SK-N-SH (cell line): ENCODE measurements around the gene PCYT1A. TPM values are rescaled to one million over a fixed set of nuclear protein-coding genes. Genes with fewer than 3 reads are reported as not detected.

ENCODE experiments used
- CTCF ChIA-PET: fragments of 300-600, 350-600 bp; formaldehyde crosslinking; extraction: SDS; loops from one replicate; lab custom pipeline; 2021; lab: Yijun Ruan, JAX
- POLR2A ChIA-PET: fragments of 350-600 bp; sonication (Branson Sonifier 250); formaldehyde crosslinking; extraction: SDS; loops from one replicate; lab custom pipeline; 2020; ENCODE audit warnings: antibody characterized with exemption, inconsistent platforms; lab: Yijun Ruan, JAX
- DNase-seq: peaks from one replicate; pipeline ENCODE4 v3.0.0; 2012
- H2AFZ ChIP-seq: fragments of 200-600 bp; sonication (generic); 2 replicates; pipeline ENCODE4 v1.8.1; 2016; ENCODE audit warnings: antibody characterized with exemption, mild to moderate bottlenecking, low read depth
- H3F3A ChIP-seq: fragments of 200-600 bp; sonication (generic); replicated peaks from 2 replicates; pipeline ENCODE3; 2016; ENCODE audit warnings: antibody characterized with exemption, mild to moderate bottlenecking; ENCODE audit not compliant: insufficient read depth
- H3K27ac ChIP-seq, 2 experiments: fragments of 200-500 bp in 1 of 2; fragments of 200-600 bp in 1 of 2; sonication (Bioruptor generic) in 1 of 2; sonication (generic), shearing (Covaris generic) in 1 of 2; 2 replicates each; pipeline versions ENCODE4 v1.5.1 to v1.6.1; 2014 to 2016; ENCODE audit warnings: low read depth in 2 of 2, inconsistent platforms in 1 of 2, low read length in 1 of 2, mild to moderate bottlenecking in 1 of 2, mixed read lengths in 1 of 2
- H3K27me3 ChIP-seq: fragments of 200-600 bp; sonication (generic), shearing (Covaris generic); 2 replicates; pipeline ENCODE4 v1.6.1; 2016; ENCODE audit warnings: mixed run types; ENCODE audit not compliant: insufficient read depth
- H3K36me3 ChIP-seq, 2 experiments: fragments of 200-500 bp in 1 of 2; fragments of 200-600 bp in 1 of 2; sonication (Bioruptor generic) in 1 of 2; sonication (generic) in 1 of 2; replicated peaks in 1 of 2; 2 replicates each; pipeline versions ENCODE3 to v1.5.1; 2014 to 2016; ENCODE audit warnings: low read length in 1 of 2, mild to moderate bottlenecking in 1 of 2; ENCODE audit not compliant: insufficient read depth in 2 of 2, control insufficient read depth in 1 of 2
- H3K4me1 ChIP-seq, 2 experiments: fragments of 200-500 bp in 1 of 2; fragments of 200-600 bp in 1 of 2; sonication (Bioruptor generic) in 1 of 2; sonication (generic), shearing (Covaris generic) in 1 of 2; 2 replicates each; pipeline versions ENCODE4 v1.5.1 to v1.6.1; 2014 to 2016; ENCODE audit warnings: low read depth in 1 of 2, low read length in 1 of 2, mixed run types in 1 of 2; ENCODE audit not compliant: insufficient read depth in 2 of 2, control insufficient read depth in 1 of 2
- H3K4me2 ChIP-seq: fragments of 200-600 bp; sonication (generic), shearing (Covaris generic); 2 replicates; pipeline ENCODE4 v1.6.1; 2017; ENCODE audit warnings: mixed run types
- H3K4me3 ChIP-seq, 2 experiments: fragments of 200-500 bp in 1 of 2; fragments of 200-600 bp in 1 of 2; sonication (Bioruptor generic) in 1 of 2; sonication (generic), shearing (Covaris generic) in 1 of 2; 2 replicates each; pipeline versions ENCODE4 v1.5.1 to v1.8.1; 2014 to 2016; ENCODE audit warnings: low read depth in 2 of 2, inconsistent platforms in 1 of 2, low read length in 1 of 2, mild to moderate bottlenecking in 1 of 2, mixed read lengths in 1 of 2, moderate library complexity in 1 of 2
- H3K79me2 ChIP-seq: fragments of 200-600 bp; sonication (generic); 2 replicates; pipeline ENCODE4 v1.8.1; 2017; ENCODE audit warnings: mild to moderate bottlenecking; ENCODE audit not compliant: insufficient read depth
- H3K9ac ChIP-seq: fragments of 200-600 bp; sonication (generic); 2 replicates; pipeline ENCODE4 v1.6.1; 2017; ENCODE audit warnings: mixed run types
- H3K9me2 ChIP-seq: fragments of 200-600 bp; sonication (generic); 2 replicates; pipeline ENCODE4 v1.6.1; 2017; ENCODE audit warnings: mixed run types
- H3K9me3 ChIP-seq: fragments of 200-600 bp; sonication (generic); 2 replicates; pipeline ENCODE4 v1.6.1; 2017; ENCODE audit warnings: mixed run types, mild to moderate bottlenecking, moderate library complexity
- H4K20me1 ChIP-seq: fragments of 200-600 bp; sonication (generic); 2 replicates; pipeline ENCODE4 v1.6.1; 2017; ENCODE audit warnings: mild to moderate bottlenecking, mixed run types; ENCODE audit not compliant: insufficient read depth
- EZH2phosphoT487 ChIP-seq: fragments of 200-600 bp; sonication (generic); IDR thresholded peaks from 2 replicates; pipeline ENCODE4 v1.6.1; 2017; ENCODE audit warnings: low read depth, mixed run types, mild to moderate bottlenecking, antibody characterized with exemption, moderate library complexity, borderline replicate concordance
- MEF2A ChIP-seq: IDR thresholded peaks from 2 replicates; pipeline ENCODE4 v1.4.0; 2012; ENCODE audit warnings: low read depth, borderline replicate concordance
- MXI1 ChIP-seq: IDR thresholded peaks from 2 replicates; pipeline ENCODE4 v1.6.1; 2012; ENCODE audit warnings: mild to moderate bottlenecking, low read depth, low read length, improper control_type of control experiment
- NFIC ChIP-seq: IDR thresholded peaks from 2 replicates; pipeline ENCODE4 v1.4.0; 2012; ENCODE audit warnings: borderline replicate concordance
- RAD21 ChIP-seq: IDR thresholded peaks from 2 replicates; pipeline ENCODE4 v1.6.1; 2012; ENCODE audit warnings: mild to moderate bottlenecking, low read length
- RXRA ChIP-seq: IDR thresholded peaks from 2 replicates; pipeline ENCODE4 v1.4.0; 2012; ENCODE audit warnings: low read depth, mild to moderate bottlenecking, borderline replicate concordance
- SMC3 ChIP-seq: IDR thresholded peaks from 2 replicates; pipeline ENCODE4 v1.6.1; 2012; ENCODE audit warnings: low read depth, low read length, improper control_type of control experiment
- TAF1 ChIP-seq: IDR thresholded peaks from 2 replicates; pipeline ENCODE4 v1.6.1; 2012; ENCODE audit warnings: low read depth, mild to moderate bottlenecking, low read length, moderate library complexity, borderline replicate concordance
- TEAD4 ChIP-seq: IDR thresholded peaks from 2 replicates; pipeline ENCODE4 v1.4.0; 2012; ENCODE audit warnings: mild to moderate bottlenecking, borderline replicate concordance; ENCODE audit not compliant: insufficient read depth
- WGBS: methylation state at CpG from one replicate; pipeline ENCODE4 v1.1.6; 2017; ENCODE audit warnings: low lambda C conversion rate; 5-methylcytosine and 5-hydroxymethylcytosine counted together
- polyA plus RNA-seq, 3 experiments: library from polyadenylated mRNA; depleted of rRNA; stranded (reverse); fragments of >200 nt; gene quantifications; 2 replicates each; pipeline ENCODE4 v1.2.3, GENCODE V29; 2012
- TF ChIP-seq, protein P1 (sequence below): IDR thresholded peaks from 2 replicates; pipeline ENCODE4 v1.4.0; 2012; ENCODE audit warnings: low read depth, borderline replicate concordance
- TF ChIP-seq, protein P2 (sequence below): fragments of 150-350 bp; IDR thresholded peaks from 2 replicates; pipeline ENCODE4 v1.6.1; 2017; ENCODE audit warnings: antibody characterized with exemption, low read length, low read depth, borderline replicate concordance
- TF ChIP-seq, protein P3 (sequence below): fragments of 150-350 bp; IDR thresholded peaks from 2 replicates; pipeline ENCODE4 v1.6.1; 2016; ENCODE audit warnings: mild to moderate bottlenecking, low read depth, low read length

Gene PCYT1A
- polyA plus RNA-seq, 1 of the 3 experiments (the other 2 are of a cell fraction), result 45.9 TPM

DNA sequence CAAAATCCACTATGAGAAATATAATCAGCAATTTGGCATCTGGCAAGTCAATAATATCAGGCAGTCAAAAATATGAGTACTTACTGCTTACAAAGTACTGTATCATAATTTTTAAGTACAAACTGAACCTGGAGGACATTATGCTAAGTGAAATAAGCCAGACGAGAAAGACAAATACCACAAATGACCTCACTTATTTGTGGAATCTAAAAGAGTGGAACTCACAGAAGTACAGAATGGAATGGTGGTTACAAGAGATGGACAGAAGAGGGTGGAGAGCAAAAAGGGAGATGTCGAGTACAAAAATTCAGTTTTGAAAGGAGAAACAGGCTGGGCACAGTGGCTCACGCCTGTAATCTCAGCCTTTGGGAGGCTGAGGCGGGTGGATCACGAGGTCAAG lies 12.4 kb downstream of the PCYT1A start:
- no peaks in the 10 kb centered on the region for H3K27me3 ChIP-seq
- TF ChIP-seq, protein P1, sequence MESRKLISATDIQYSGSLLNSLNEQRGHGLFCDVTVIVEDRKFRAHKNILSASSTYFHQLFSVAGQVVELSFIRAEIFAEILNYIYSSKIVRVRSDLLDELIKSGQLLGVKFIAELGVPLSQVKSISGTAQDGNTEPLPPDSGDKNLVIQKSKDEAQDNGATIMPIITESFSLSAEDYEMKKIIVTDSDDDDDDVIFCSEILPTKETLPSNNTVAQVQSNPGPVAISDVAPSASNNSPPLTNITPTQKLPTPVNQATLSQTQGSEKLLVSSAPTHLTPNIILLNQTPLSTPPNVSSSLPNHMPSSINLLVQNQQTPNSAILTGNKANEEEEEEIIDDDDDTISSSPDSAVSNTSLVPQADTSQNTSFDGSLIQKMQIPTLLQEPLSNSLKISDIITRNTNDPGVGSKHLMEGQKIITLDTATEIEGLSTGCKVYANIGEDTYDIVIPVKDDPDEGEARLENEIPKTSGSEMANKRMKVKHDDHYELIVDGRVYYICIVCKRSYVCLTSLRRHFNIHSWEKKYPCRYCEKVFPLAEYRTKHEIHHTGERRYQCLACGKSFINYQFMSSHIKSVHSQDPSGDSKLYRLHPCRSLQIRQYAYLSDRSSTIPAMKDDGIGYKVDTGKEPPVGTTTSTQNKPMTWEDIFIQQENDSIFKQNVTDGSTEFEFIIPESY, result no peak
- TF ChIP-seq RXRA, result no peak
- no peak for TF ChIP-seq TAF1
- no peak for TF ChIP-seq TEAD4
- TF ChIP-seq RAD21, result no peak
- H4K20me1 ChIP-seq, result peaks cover 12% of the 10 kb centered on the region
- H3K4me1 ChIP-seq, result peaks cover 5 to 15% of the 10 kb centered on the region in 2 experiments
- H3K9me3 ChIP-seq, result no peaks in the 10 kb centered on the region
- no peak overlapping the region for H3K9ac ChIP-seq
- no peak overlapping the region for H3K27ac ChIP-seq
- CTCF ChIA-PET, result interaction anchor here (1.0 kb wide), 1 partner anchor 21 kb away, joined by 4 read pairs; no protein-coding TSS in a partner anchor
- H3K4me2 ChIP-seq, result no peak overlapping the region
- POLR2A ChIA-PET, result no interaction called here
- peaks cover 0 to 7% of the 10 kb centered on the region in 2 experiments for H3K36me3 ChIP-seq
- peaks cover under 1% of the 10 kb centered on the region for H3F3A ChIP-seq
- peaks cover 85% of the 10 kb centered on the region for H3K79me2 ChIP-seq
- no peak overlapping the region for H3K4me3 ChIP-seq
- no peaks in the 10 kb centered on the region for H3K9me2 ChIP-seq
- no peak for DNase-seq
- 92% methylated on average over 5 of the region's 5 CpGs for WGBS
- no peak overlapping the region for H2AFZ ChIP-seq

DNA sequence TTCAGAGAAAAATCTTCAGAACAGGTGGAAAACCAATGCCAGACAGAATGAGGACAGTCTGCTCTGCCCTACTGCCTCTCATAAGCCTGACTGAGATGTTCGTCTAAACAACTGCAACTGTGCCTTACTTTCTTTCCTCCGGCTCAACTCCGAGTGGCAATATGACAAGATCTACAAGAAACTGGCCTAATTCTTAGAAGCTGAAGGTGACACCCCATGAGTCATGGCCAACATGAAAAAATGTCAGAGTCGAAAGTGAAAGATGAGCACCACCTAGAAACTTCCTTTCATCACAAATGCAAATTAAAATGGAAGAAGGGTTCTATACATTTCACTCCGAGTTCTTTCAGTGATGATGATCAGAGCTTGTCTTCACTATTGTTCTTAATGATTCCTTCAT lies 12.9 kb downstream of the PCYT1A start:
- no peaks in the 10 kb centered on the region for H3K9me2 ChIP-seq
- peaks cover 3 to 12% of the 10 kb centered on the region in 2 experiments for H3K4me1 ChIP-seq
- H3K79me2 ChIP-seq, result peaks cover 80% of the 10 kb centered on the region
- peaks cover 0 to 7% of the 10 kb centered on the region in 2 experiments for H3K36me3 ChIP-seq
- TF ChIP-seq, protein P2, sequence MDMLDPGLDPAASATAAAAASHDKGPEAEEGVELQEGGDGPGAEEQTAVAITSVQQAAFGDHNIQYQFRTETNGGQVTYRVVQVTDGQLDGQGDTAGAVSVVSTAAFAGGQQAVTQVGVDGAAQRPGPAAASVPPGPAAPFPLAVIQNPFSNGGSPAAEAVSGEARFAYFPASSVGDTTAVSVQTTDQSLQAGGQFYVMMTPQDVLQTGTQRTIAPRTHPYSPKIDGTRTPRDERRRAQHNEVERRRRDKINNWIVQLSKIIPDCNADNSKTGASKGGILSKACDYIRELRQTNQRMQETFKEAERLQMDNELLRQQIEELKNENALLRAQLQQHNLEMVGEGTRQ, result no peak
- TF ChIP-seq NFIC, result no peak
- no peak for TF ChIP-seq MEF2A
- TF ChIP-seq, protein P1, result no peak
- no peak for TF ChIP-seq MXI1
- TF ChIP-seq, protein P3, sequence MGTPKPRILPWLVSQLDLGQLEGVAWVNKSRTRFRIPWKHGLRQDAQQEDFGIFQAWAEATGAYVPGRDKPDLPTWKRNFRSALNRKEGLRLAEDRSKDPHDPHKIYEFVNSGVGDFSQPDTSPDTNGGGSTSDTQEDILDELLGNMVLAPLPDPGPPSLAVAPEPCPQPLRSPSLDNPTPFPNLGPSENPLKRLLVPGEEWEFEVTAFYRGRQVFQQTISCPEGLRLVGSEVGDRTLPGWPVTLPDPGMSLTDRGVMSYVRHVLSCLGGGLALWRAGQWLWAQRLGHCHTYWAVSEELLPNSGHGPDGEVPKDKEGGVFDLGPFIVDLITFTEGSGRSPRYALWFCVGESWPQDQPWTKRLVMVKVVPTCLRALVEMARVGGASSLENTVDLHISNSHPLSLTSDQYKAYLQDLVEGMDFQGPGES, result no peak
- no peak for TF ChIP-seq EZH2phosphoT487
- no peak for TF ChIP-seq SMC3
- TF ChIP-seq, all 33 proteins: peak for 0
- Histone ChIP-seq H3K27ac (no peak overlapping the region), H3K9ac (no peak overlapping the region), H3K9me3 (no peaks in the 10 kb centered on the region), H3F3A (no peaks in the 10 kb centered on the region), H3K4me2 (no peak overlapping the region), H2AFZ (no peak overlapping the region), H3K4me3 (no peak overlapping the region), H3K27me3 (no peaks in the 10 kb centered on the region), H4K20me1 (peaks cover 12% of the 10 kb centered on the region)
- ChIA-PET CTCF (interaction anchor here (1.0 kb wide), 1 partner anchor 21 kb away, joined by 4 read pairs; no protein-coding TSS in a partner anchor), POLR2A (interaction anchor here (0.6 kb wide), 1 partner anchor 272 kb away, joined by 3 read pairs; no protein-coding TSS in a partner anchor)
- DNase-seq, result no peak
- WGBS, result 89% methylated on average over 5 of the region's 5 CpGs
